ENCODE results near the gene ZNF611.
"Not testable (repeated sequence)": the region's sequence is repeated elsewhere in the genome, so short reads cannot be mapped to it uniquely, and the experiment has no call there.

The ZNF611 gene

DNA sequence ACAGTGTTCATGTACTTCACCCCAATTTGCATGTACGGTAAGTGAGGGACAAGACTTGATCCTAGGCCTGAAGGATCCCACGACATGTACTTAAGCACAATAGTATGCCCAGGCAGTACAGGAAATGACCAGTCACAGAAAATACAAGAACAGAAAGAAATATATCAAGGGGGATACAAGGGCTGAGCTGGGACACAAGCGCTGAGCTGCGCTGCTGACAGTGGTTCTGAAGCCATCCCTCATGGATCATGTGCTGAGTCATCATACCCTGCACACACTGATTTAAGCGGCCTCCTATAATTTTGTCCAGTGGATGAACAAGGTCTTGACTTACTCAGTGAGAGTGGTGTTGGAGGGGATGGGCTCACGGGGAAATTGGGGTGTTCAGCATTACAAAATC lies 59.6 kb downstream of the ZNF611 start:
- DNase-seq = not testable (repeated sequence)

DNA sequence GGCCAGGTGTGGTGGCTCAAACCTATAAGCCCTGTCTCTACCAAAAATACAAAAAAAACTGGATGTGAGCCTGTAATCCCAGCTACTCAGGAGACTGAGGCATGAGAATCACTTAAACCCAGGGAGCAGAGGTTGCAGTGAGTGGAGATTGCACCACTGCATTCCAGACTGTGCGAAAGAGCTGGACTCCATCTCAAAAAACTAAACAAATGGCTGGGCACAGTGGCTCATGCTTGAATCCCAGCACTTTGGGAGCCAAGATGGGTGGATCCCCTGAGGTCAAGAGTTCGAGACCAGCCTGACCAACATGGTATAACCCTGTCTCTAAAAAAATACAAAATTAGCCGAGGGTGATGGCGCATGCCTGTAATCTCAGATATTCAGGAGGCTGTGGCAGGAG lies 61.8 kb downstream of the ZNF611 start:
- no peak for DNase-seq

DNA sequence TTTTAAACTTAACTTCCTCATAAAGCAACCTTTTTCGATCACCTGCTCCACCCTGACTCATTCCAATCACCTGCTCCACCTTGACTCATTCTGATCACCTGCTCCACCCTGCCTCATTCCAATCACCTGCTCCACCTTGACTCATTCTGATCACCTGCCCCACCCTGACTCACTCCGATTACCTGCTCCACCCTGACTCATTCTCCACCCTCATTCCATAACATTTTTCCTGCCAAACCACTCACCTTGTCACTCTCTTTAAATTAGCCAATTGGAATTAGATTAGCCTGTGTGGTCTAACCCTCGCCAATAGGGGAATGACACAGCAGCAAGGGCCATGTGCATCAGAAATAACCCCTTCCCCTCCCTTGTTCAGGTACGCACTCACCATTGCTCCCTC lies 64.8 kb downstream of the ZNF611 start:
- DNase-seq = no peak

DNA sequence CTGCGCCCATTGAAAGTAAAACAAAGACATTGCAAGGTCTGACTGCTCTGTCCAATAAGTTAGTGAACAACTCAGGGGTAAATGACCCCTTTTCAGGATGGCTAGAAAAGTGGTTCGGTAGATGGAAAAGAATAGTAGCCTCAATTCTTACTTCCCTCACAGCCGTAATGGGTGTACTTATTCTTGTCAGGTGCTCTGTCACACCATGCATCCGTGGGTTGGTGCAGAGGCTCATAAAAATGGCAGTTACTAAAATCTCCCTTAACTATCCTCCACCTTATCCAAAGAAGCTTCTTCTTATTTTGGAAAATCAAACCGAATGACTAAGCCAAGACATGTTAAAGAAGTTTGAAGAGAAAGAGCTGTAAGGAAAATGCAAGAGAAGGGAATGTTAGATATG lies 65.3 kb downstream of the ZNF611 start:
- no peak for DNase-seq

DNA sequence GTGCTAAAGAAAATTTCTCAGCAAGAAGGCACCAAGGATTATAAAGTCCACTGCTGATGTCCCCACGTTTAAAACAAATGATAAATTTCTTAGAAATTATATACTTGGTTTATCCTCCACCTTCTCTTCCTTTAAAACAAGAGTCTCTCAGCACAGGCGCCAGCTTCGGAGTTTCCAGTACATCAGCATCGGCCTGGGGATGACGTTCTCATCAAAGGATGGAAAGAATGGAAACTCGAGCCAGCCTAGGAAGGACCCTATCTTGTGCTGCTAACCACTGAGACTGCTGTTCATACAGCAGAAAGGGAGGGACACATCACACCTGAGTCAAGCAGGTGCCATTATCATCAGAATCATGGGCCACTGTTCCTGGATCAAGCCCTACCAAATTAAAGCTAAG lies 66.9 kb downstream of the ZNF611 start:
- no peak for DNase-seq

DNA sequence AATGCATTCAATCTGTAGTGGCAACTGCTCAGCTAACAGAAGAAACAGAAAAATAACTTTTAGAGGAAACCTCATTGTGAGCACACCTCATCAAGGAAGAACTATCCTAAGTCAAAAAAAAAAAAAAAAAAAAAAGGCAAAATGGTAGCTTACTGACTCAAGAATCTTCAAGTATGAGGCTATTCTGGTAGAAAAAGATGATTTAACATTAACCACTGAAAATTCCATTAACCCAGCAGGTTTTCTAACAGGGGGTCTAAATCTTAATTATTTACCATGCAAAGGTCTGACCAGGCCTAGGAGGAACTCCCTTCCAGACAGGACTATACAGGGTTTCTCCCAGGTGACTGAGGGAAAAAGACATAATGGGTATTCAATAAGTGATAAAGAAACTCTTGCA lies 68.3 kb downstream of the ZNF611 start:
- DNase-seq = no peak

DNA sequence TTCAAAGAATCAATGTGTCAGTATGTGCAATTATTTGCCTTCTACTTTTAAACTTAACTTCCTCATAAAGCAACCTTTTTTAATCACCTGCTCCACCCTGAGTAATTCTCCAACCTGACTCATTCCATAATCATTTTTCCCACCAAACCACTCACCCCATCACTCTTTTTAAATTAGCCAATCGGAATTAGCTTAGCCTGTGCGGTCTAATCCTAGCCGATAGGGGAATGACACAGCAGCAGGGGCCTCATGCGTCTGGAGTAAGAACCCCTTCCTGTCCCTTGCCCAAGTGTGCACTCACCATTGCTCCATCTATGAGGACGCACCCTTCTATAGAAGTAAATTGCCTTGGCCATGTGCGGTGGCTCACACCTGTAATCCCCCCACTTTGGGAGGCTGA lies 69.3 kb downstream of the ZNF611 start:
- no peak for DNase-seq

DNA sequence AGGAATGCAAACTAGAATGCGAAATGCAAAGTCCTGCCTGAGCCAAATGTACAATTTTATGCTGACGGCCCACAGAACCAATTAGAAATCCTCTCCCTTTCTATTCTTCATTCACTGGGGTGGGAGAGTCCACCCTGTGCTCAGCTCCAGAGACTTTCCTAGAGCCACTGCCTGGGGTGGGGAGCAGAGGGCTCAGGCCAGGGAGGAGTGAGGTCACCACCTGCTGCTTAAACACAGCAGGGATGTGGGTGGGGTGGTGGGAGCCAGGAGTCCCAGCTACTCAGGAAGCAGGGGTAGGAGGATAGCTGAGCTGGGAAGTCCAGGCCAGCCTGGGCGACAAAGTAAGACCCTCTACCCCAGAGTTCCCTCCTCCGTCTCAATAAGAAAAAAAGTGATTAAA lies 69.8 kb downstream of the ZNF611 start:
- no peak for DNase-seq

DNA sequence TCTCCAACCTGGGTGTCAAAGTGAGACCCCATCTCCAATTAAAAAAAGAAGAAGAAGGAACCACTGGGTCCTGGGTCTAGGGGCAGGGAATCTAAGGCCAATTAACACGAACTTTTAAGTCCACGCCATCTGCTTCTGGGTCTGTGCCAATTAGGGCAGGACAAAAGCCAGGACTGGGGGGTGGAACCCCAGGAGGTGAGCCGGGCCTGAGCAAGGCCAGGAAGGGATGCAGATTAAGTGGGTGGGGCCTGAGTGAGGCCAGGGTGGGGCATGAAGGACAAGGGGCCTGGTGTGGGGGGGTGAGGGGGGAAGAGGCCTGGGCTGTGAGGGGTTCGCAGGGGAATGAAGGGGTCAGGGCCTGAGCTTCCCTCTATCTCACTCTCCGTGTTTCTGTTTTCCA lies 70.4 kb downstream of the ZNF611 start:
- DNase-seq = no peak

DNA sequence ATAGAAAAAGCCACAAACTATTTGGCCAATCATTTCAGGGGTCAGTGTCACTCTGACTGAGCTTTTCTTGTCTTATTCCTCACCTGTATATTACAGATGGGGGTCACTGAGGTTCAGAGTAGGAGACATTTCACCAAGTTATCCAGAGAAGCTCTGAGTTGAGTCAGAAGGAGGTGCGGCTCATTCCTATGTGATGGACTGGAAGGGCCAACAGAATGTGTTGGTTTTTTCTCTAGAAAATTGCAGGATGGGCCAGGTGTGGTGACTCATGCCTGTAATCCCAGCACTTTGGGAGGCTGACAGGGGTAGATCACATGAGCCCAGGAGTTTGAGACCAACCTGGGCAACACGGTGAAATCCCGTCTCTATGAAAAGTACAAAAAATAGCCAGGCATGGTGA lies 72.2 kb downstream of the ZNF611 start:
- DNase-seq = no peak

DNA sequence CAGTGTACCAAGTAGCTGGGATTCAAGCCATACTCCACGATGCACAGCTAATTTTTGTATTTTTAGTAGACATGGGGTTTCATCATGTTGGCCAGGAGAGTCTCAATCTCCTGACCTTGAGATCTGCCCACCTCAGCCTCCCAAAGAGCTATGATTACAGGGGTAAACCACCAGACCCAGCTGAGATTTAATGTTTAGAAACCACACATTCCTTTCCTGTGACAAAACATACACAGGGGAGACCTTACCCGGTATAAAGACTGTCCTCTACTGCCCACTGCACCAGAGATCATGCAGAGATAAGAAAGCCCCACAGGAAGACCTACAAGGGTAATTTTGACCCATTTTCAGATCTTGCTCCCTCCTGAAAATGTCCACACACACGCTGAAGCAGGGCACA lies 73.9 kb downstream of the ZNF611 start:
- DNase-seq = no peak

DNA sequence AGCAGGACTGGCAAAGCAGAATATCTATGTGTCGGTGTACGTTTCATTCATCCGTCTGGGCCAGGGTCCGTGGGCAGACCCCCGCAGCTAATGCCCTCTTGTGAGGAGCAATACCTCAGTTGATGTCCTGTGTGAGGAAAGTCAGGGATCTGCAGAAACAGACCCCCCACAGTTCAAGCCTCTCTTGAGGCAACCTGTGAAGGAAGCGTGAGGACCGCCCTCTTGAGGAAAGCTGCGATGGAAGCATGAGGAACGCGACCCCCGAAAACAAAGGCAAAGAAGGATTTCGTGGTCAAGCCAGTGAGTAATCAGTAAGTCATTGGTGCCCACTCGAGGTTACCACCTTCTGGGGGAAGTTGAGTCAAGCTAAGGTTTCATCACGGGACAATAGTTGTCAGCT lies 75.8 kb downstream of the ZNF611 start:
- no peak for DNase-seq

DNA sequence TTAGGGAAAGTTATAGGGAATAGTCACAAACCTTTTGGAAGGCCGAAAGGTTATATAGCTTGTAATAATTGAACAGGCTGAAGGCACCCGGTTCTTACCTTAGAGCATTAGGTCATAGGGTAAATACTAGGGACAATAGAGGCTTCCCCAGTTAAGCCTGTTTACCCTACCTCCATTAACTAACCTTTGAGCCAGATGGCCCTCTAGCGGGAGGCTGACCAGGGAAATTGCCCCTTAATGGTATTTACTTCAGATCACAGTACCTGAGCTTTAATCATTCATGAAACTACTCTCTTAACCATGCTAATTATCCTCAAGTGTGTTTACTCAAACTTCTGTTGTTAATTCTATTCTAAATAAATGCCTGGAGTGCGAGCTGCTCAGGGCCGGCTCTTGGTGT lies 76.2 kb downstream of the ZNF611 start:
- DNase-seq = no peak

DNA sequence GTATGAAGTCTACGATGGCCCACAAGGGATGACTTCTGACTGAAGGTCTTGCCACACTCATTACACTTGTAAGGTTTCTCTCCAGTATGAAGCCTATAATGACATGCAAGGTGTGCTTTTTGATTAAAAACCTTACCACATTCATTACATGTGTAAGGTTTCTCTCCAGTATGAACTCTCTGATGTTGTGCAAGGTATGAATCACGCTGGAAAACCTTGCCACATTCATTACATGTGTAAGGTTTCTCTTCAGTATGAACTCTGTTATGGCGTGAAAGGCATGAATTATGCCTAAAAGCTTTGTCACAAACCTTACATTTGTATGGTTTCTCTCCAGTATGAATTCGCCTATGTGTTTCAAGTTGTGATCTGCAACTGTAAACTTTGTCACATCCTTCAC lies 81.7 kb downstream of the ZNF611 start:
- no peak for DNase-seq
